ENCODE measurements around the gene B4GALT2.

B4GALT2 gene

GRCh38 chr1:43998000-43998378 lies 19.0 kb downstream of the B4GALT2 start:
- in situ Hi-C loops (cut with HindIII; ENCODE audit: low sequenced_read_pairs), result no loop called here

- in situ Hi-C loops (cut with HindIII; ENCODE audit: low sequenced_read_pairs), result no loop called here
Observed at GRCh38 chr1:43999455-43999854, 20.4 kb downstream of the B4GALT2 start.

GRCh38 chr1:44000122-44000665 lies 21.2 kb downstream of the B4GALT2 start:
- in situ Hi-C loops (cut with HindIII; ENCODE audit: low sequenced_read_pairs), result no loop called here

GRCh38 chr1:44002165-44002564 lies 23.2 kb downstream of the B4GALT2 start:
- in situ Hi-C loops (cut with HindIII; ENCODE audit: low sequenced_read_pairs), result no loop called here

GRCh38 chr1:44002606-44003157 lies 23.7 kb downstream of the B4GALT2 start:
- in situ Hi-C loops (cut with HindIII; ENCODE audit: low sequenced_read_pairs), result no loop called here

- in situ Hi-C loops (cut with HindIII; ENCODE audit: low sequenced_read_pairs), result no loop called here
Observed at GRCh38 chr1:44008259-44008658, 29.2 kb downstream of the B4GALT2 start.

GRCh38 chr1:44010935-44011471 lies 32.0 kb downstream of the B4GALT2 start:
- in situ Hi-C loops (cut with HindIII; ENCODE audit: low sequenced_read_pairs), result no loop called here

GRCh38 chr1:44012404-44012803 lies 33.4 kb downstream of the B4GALT2 start:
- in situ Hi-C loops (cut with HindIII; ENCODE audit: low sequenced_read_pairs), result no loop called here

GRCh38 chr1:44012941-44013609 lies 34.1 kb downstream of the B4GALT2 start:
- in situ Hi-C loops (cut with HindIII; ENCODE audit: low sequenced_read_pairs), result no loop called here

GRCh38 chr1:44013949-44014348 lies 34.9 kb downstream of the B4GALT2 start:
- in situ Hi-C loops (cut with HindIII; ENCODE audit: low sequenced_read_pairs), result no loop called here

GRCh38 chr1:44014365-44015104 lies 35.5 kb downstream of the B4GALT2 start:
- in situ Hi-C loops (cut with HindIII; ENCODE audit: low sequenced_read_pairs), result no loop called here

GRCh38 chr1:44015206-44015605 lies 36.2 kb downstream of the B4GALT2 start:
- in situ Hi-C loops (cut with HindIII; ENCODE audit: low sequenced_read_pairs), result no loop called here

GRCh38 chr1:44016041-44016889 lies 37.3 kb downstream of the B4GALT2 start:
- in situ Hi-C loops (cut with HindIII; ENCODE audit: low sequenced_read_pairs), result no loop called here

GRCh38 chr1:44016890-44017400 lies 37.9 kb downstream of the B4GALT2 start:
- in situ Hi-C loops (cut with HindIII; ENCODE audit: low sequenced_read_pairs), result no loop called here

- in situ Hi-C loops (cut with HindIII; ENCODE audit: low sequenced_read_pairs), result no loop called here
Observed at GRCh38 chr1:44019466-44019948, 40.5 kb downstream of the B4GALT2 start.

- in situ Hi-C loops (cut with HindIII; ENCODE audit: low sequenced_read_pairs), result no loop called here
Observed at GRCh38 chr1:44020464-44020863, 41.5 kb downstream of the B4GALT2 start.

- in situ Hi-C loops (cut with HindIII; ENCODE audit: low sequenced_read_pairs), result no loop called here
Observed at GRCh38 chr1:44021156-44021555, 42.1 kb downstream of the B4GALT2 start.

- in situ Hi-C loops (cut with HindIII; ENCODE audit: low sequenced_read_pairs), result no loop called here
Observed at GRCh38 chr1:44021581-44022321, 42.7 kb downstream of the B4GALT2 start.

- in situ Hi-C loops (cut with HindIII; ENCODE audit: low sequenced_read_pairs), result no loop called here
Observed at GRCh38 chr1:44024031-44024902, 45.3 kb downstream of the B4GALT2 start.

Data from DLD1 (cell line).